ENCODE data around the gene MED15. TPM values are rescaled to one million over a fixed set of nuclear protein-coding genes. Genes with fewer than 3 reads are reported as not detected.
"Not testable (repeated sequence)": the region's sequence is repeated elsewhere in the genome, so short reads cannot be mapped to it uniquely, and the experiment has no call there.

The MED15 gene
- total RNA-seq, 1 donor from 2014 or later: 104 TPM

DNA sequence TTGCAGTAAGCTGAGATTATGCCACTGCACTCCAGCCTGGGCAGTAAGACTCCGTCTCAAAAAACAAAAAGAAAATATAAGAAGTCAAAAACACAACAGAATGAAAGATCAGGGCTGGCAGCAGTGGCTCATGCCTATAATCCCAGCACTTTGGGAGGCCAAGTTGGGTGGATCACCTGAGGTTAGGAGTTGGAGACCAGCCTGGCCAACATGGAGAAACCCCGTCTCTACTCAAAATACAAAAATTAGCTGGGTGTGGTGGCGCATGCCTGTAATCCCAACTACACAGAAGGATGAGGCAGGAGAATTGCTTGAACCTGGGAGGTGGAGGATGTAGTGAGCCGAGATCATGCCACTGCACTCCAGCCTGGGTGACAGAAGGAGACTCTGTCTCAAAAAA lies 87.1 kb downstream of the MED15 start:
- DNase-seq (ENCODE audit: low spot score): not testable (repeated sequence)

DNA sequence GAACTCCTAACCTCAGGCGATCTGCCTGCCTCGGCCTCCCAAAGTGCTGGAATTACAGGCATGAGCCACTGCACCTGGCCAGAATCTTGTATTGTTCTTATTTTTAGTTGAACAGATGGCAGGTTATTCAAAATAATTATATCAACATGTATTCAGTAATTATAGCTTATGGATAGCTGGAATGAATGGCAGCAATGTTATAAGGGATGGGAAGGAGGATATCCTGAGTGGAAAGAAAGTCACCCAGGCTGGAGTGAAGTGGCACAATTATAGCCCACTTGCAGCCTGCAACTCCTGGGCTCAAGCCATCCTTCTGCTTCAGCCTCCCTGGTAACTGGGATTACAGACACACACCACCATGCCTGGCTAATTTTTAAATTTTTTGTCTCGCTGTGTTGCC lies 88.1 kb downstream of the MED15 start:
- no peak for DNase-seq (ENCODE audit: low spot score)

DNA sequence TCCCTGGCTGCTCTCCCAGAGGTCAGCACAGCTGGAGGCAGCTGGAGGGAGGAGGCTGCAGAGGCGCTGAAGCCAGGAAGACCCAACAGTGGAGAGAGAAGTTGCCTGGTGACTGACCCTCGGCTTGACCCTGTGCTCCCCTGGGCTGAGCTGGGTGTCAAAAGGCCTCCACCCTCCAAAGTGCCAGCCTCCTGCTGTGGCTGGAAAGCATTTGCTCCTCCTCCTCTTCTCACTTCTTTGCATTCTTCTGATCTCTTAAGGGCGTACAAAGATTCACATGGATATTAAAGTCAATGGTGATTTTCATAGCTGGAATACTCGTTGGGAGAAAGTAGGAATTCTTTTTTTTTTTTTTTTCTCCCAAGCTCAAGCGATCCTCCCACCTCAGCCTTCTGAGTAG lies 91.7 kb downstream of the MED15 start:
- DNase-seq (ENCODE audit: low spot score): no peak

DNA sequence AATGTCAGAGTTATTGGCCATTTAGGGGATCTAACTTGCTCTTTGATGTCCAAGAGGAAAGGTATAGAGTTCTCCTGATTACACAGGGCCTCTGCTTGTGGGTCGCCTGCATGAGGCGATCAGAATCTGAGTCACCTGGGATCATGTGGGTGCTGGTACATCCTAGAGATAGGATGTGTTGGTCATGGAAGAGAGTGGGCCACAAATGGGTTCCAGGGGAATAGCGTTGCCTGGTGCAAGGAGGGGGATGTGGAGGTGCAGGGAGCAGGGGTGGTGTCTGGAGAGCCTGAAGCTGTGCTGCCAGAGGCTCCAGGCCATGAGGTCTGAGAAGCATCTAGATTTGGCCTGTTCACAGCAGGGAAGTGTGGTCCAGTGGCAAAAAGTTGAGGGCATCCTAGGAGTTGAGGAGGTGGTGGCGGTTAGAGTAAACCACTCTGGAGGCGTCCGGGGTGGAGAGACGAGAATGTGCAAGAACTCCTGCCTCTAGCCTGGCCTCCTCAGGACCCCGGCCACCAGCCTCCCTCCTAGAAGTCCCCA lies 92.8 kb downstream of the MED15 start:
- no peak for DNase-seq (ENCODE audit: low spot score)

DNA sequence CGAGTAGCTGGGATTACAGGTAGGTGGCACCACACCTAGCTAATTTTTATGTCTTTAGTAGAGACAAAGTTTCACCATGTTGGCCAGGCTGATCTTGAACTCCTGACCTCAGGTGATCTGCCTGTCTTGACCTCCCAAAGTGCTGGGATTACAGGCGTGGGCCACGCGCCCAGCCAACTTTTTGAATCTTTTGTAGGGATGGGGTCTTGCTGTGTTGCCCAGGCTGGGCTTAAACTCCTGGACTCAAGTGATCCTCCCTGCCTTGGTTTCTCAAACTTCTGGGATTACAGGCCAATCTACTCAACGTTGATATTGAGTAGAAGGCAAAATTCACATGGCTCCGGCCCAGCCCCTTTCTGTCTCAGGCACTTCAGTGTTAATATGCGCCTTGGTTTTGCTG lies 93.9 kb downstream of the MED15 start:
- no peak for DNase-seq (ENCODE audit: low spot score)

DNA sequence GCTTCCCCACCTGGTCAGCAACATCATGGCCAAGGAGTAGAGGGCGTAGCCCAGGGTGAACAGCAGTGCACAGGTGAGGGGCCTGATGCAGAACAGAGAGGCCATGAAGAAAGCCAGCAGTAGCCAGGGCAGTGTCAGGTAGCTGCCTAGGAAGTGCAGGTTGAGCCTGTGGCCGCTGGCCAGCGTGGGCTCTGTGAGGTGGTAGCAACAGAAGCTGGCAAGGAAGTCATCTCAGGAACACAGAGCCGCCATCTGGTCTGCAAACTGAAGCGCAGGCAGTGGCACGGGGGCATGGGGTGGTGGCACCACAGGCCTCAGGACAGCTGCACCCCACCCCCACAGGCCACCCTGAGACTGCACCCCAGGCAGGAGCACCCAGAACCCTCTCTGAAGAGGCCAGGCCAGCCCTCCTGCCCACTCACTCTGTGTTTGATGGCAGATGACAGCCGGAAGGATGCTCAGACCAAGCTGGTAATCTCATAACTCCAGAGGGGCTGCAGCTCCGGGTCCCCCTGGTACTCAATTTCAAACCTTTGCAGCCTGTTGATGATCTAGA lies 95.3 kb downstream of the MED15 start:
- no peak for DNase-seq (ENCODE audit: low spot score)

DNA sequence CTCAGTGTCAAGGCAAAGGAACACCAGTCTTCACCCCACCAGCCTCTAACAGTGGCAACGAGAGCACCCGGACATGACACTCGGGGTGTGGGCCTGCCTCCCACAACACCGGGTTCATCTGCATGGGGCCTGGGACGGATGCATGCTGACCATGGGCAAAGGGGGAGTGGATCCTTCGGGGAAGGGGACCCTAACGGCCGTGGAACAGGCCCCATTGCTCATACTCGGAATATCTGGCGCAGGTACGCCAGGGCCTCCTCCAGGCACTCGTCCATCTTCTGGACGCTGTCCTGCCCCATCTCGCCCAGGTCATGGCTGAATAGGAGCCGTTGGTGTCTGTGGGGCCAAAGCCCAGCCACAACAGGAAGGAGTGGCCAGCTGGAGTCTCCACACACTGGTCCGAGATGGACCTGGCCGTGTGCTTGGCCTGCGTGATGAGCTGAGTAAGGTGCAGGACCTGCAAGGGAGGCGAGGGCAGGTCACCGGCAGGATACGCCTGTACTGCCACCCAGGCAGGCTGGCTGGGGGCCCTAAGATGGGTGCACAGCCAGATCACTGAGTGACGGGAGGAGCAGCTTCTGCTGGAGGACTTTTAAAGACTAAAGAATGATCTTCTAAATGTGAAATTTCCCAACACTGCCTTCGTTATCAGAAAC lies 96.8 kb downstream of the MED15 start:
- no peak for DNase-seq (ENCODE audit: low spot score)

DNA sequence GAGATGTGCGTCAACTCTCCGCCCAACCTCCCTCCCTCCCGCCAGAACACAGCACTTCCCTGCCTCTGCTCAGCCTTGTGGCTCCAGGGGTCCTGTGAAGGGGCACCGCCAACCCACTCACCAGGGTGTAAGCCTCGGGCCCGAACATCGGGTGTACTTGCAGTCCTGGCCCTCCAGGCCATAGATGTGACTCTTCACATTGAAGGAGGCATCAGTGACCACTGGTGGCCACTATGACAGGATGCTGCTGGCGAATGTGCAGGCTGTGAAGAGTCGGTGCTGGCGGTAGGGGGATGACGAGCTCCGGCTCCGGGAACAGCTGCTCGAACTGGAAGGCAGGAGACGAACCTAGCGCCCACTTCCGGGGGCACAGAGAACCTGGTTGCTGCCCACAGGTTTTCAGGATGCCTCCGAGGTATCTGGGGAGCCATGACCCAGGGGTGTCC lies 97.4 kb downstream of the MED15 start:
- DNase-seq (ENCODE audit: low spot score): no peak

DNA sequence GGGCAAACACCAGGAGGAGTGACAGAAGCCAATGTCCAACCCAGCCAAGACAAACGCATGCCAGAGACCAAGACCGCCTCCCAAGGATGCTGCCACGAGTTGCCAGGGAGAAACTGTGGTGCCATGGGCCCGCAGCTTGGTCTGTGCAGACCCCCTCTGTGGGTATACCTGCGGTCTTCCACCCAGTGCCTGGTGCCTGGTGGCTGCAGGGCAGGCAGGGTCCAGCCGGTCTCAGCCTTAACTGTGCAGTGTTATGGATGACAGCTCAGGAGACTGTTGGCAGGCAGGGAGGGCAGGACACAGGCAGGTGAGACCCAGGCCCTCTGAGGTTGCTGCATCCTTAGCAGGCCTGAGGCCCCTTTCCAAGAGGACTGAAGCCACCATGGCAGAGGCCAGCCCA lies 97.9 kb downstream of the MED15 start:
- DNase-seq (ENCODE audit: low spot score): no peak

DNA sequence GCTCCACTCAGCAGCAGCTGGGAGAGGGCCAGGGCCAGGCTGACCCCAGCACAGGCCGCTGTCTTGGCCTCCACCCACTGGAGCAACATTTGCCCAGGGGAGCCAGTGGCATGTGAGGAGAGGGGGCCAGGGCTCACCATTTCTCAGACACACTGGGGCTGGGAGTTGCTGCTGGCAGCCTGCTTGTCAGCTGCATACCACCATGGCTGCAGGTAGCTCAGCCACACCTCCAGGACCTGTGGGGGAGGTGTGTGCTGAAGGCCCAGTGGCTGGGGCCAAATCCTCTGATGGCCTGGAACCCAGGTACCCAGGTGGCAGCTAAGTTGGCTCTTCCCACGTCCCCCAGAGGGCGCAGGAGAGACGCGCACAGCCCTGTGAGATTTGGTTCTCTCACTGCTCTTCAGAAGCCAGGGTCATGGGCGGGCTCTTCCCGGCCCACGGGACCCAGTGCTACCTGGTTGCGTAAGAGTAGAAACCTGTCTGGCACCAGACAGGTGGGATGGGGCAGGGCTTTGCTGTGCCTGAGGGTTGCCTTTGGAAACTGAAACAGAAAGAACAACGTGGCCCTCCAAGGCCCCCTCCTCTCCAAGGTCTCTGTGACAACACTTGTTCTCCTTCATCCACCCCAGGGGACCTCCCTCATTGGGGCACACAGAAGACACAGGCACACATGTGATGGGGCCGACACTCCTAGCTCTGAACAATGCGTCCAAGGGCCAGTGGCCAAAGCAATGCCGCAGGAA lies 98.8 kb downstream of the MED15 start:
- no peak for DNase-seq (ENCODE audit: low spot score)

DNA sequence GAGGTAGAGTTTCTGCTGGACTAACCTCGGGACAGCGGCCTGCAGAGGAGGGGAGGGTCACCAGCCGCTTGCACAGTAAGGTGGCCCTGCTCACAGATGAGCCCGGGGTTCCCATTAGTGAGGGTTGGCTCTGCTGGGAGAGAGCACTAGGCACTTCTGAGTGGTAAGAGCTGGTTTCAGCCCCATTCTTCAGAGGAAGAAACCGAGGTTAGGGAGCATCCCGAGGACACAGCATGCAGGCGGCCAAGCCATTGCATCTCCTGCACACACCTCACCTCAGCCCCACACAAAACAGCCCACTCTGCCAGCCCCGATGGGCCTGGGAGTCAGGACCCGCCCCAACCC lies 99.3 kb downstream of the MED15 start:
- DNase-seq (ENCODE audit: low spot score): no peak

DNA sequence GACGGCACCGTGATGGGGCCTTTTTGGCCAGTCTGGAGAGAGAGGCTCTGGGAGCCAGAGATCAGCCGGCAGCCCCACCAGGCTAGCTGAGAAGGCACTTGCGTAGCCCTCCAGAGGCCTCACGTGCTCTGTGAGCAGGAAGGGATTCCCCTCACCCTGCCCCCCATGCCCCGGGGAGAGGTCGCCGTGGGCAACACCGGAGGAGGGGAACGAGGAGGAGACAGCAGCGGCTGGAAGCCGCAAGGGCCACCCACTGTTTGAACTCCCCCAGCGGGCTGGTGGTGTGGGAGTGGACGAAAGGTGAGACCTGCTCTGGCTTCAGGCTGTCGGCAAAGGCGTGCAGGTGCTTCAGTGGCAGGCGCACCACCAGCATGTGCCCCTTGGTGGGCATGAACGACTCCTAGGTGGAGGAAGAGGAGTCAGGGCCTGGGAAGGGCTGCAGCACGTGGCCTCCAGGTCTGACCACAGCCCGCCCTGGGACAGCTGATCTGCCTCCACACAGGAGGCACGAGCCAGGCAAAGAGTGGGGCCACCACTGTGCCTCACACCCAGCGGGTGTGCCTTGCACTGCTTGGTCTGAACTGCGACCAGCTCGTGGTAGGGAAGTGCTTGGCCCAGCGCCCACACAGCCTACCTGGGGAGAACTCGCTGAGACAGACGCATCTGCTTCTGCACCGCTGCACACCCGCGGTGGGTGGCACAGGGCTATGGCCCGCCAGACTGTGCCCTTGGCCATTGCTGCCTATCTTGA lies 99.9 kb downstream of the MED15 start:
- no peak for DNase-seq (ENCODE audit: low spot score)

DNA sequence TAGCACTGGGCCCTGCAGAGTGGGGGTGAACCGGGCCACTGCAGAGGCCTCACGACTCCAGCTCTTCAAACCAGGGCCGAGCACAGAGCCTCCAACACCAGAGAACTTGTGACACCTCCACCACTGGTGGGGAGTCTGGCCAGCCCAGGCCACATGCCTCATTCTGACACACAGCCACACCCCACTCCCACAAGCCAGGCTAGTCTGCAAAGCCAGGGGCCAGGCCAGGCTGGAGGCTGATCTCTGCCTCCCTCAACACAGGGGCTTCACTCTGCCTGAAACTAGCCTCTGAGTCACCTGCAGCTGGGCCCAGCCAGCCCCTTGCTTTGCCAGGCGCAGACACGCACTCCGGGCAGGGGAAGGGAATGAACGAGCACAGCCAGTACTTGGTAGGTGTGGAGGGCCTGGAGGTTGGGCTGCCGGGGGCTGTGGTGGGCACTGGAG lies 102.9 kb downstream of the MED15 start:
- no peak for DNase-seq (ENCODE audit: low spot score)

DNA sequence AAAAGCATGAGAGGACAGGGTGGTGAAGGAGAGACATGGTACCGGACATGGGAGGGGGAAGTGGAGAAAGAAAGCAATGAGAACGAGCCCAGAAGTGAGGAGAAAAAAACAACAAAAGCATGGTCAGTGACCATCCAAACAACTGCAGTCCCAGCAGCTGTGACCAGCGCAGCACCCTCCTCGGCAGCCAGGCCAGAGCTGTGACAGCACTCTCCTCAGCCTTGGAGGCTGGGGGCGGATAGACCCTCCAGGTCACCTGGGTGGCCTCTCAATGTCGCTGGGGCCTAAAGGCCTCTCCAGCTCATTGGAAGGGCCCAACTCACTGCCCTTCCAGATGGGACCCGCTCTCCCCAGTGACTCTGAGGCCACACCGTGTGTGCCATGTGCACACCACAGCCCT lies 103.3 kb downstream of the MED15 start:
- no peak for DNase-seq (ENCODE audit: low spot score)

DNA sequence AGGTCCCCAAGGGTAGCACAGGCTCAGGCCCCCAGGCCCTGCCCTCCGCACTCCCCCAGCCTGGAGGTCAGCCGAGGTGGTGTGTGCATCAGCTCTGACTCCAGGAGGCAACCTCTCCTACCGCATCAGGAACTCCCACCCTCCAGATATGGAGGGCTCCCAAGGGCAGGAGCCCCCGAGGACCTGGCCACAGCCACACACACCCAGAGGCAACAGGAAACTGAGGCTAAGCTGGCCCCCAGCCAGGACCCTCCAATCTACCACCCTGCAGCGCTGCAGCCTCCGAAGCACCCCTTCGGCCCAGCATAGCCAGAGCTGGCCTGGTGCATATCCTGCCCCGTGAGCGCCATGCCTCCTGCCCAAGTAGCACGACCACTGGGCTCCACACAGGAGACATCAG lies 104.0 kb downstream of the MED15 start:
- no peak for DNase-seq (ENCODE audit: low spot score)

DNA sequence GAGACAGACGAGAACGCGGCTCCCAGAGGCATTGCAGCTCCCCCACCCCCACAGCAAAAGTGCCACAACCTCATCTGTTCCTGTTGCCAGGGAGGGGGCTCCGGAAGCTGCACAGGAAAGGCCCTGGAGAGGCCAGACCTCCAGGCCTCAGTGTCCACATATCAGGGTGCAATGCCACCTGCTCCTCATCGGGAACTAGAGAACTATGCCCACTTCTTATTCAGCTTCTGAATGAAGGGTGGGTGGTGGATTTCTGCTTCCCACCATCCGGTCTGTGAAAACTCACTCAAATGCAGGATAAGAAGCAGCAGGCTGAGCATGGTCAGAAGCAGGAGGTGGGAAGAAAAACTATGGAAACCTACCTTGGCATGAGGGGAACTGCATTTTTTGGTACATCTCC lies 105.9 kb downstream of the MED15 start:
- DNase-seq (ENCODE audit: low spot score): no peak

DNA sequence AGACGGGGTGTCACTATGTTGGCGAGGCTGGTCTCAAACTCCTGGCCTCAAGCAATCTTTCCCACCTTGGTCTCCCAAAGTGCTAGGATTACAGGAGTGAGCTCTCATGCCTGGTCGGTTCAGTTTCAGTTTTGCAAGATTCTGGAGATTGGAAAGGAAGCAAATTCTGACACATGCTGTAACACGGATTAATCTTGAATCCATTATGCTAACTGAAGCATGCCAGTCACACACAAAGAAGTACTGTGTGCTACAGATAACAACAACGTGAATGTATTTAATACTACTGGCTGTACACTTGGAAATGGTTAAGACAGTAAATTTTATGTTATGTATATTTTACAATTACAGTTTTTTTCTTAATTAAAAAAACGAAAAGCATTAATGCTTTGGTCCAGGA lies 107.6 kb downstream of the MED15 start:
- DNase-seq (ENCODE audit: low spot score): no peak

DNA sequence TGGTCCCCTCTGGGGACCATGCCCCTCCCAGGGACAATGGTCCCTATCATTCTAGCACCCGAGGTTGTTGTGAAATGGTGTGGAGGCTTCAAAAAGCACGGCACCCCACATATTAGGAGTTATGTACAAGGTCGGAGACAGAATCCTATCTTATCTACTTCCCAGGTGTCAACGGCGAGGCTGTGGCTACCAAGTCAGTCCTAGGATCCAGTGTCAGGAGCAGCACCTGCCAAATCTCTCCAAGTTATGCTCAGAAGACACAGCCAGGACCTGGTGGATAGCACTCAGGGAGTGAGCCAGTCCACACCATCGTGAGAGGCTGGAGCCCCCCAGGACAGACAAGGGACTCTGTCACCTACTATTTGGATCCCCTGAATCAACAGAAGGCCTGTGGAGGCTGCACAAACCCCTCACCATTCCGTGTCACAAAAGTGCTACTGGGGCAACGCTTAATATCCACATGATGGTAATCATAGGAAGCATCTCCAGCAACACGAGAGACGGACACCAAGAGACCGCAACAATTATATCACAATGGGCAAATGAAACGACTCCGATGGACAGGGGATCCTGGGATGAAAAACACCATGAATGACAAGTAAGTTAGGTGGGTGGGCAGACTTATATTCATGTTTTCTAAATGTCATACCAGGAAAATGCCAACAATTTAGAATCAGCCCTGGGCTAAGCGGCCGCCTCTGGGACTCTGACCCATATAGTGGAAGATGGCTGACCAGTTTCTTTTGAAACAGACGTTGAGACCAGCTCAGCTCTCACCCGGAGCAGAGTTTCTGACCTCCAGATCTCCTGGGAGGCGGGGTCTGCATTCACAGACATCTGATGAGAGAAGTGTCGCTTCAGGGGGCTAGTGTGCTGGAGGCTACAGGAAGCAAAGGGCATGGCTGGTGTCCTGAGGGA lies 108.4 kb downstream of the MED15 start:
- DNase-seq (ENCODE audit: low spot score): no peak

DNA sequence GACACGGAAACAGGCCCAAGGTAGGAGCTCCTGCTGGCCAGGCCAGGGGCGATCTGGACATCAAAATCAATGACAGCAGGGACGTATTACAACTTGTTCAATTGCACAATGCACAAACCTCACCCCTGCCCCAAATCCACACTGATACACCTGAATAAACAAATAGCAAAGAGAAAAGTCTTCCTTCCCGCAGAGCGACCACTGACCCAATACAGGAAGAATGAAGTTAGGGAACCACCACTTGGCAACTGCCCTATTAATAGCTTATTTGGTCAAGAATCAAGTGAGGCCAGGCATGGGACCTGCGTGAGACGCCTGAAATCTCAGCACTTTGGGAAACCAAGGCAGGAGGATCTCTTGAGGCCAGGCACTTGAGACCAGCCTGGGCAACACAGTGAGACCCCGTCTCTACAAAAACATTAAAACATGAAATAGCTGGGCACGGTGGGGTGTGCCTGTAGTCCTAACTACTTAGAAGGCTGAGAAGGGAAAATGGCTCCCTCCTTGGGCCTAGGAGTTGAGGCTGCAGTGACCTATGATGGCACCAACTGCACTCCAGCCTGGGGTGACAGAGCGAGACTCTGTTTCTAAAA lies 109.1 kb downstream of the MED15 start:
- DNase-seq (ENCODE audit: low spot score): no peak

DNA sequence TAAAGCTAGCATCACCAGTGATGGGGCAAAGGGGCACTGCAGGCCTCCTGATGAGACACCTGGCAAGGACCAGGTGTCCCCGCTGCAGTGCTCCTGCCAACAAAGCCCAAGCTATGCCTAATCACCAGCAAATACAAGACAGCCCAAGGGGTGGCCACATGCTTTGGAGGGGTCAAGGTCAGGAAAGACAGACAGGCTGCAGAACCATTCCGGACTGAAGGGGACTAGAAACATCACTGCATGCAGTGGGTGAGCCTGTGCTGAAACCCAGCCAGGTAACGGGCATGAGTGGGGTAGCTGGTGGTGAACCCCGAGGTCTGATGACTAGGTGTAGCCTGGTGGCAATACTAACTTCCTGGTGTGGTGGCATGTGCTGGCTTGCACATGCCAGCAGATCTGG lies 111.1 kb downstream of the MED15 start:
- no peak for DNase-seq (ENCODE audit: low spot score)

Measured in mesenteric fat pad (tissue), 1 donor.